Measurements from ENCODE around the gene PRKCE.
"Not testable (repeated sequence)": the region's sequence is repeated elsewhere in the genome, so short reads cannot be mapped to it uniquely, and the experiment has no call there.

The PRKCE gene

DNA sequence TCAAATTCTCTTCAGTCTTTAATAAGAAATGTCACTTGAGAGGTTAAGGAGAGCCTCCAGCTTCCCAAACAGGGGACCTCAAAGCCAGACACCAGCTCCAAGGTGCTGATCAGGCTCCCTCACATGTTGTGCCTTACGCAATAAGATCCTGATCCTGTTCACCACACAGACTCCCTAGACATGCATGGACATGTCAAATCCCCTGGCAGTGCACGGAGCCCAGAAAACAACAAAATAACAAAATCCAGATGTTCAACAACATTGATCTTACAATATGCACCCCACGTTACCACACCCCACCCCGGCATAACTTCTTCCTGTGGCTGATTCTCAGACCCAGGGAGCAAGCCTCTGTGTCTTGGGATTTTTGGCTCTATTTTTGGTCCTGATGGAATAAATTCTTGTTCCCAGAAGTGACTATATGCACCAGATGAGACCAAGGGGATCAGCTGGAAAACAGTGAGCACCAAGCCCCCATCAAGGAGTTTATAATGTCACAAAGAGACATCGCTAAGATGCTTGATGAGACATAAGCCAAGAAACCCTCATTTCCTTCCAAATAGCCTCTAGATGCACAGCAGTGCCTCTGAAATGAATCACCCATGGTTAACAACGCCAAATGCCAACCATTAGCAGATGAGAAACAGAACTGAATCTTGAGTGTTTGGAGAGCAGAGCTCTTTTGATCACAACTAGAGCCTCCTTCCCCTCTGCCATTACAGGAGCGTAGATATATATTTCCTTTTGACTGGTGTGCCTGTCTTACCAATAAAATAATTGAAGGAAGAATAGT, 198.2 kb downstream of the PRKCE start:
- no peak for DNase-seq

- DNase-seq: peak; percentile 84
Observed at GRCh38 chr2:45850558-45850957, 199.1 kb downstream of the PRKCE start.

GRCh38 chr2:45851111-45851510, 199.6 kb downstream of the PRKCE start:
- no peak for DNase-seq

GRCh38 chr2:45851576-45852304, 200.3 kb downstream of the PRKCE start:
- no peak for DNase-seq

DNA sequence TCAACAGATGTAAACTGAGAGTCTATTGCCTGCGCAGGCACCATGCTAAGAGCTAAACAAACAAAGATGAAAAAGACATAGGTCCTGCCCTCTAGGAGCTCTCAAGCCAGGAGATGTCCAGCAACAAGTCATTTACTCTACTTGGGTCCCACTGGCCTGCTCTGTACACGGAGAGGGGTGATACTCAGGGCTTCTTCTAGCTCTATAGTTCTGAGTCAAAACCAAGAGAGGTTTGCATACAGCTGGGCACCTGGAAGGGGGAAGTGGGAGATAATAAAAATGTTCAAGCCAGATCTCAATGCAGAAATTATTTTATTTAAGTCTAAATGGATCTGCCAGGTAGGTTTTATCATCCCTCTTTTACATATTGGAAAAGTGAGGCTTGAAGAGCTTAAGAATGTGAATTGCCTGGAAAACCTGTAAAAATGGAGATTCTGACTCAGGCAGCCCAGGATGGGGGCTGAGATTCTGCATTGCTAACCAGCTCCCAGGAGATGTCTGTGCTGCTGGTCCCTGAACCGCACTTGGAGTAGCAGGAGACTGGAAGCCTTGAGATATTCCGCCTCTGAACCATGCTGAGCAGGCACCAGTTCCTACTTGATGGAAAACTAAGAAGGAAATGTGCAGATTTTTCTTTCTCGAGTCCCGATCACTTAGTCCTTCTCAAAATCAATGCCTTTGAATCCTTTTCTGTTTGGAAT, 201.1 kb downstream of the PRKCE start:
- DNase-seq: no peak

DNA sequence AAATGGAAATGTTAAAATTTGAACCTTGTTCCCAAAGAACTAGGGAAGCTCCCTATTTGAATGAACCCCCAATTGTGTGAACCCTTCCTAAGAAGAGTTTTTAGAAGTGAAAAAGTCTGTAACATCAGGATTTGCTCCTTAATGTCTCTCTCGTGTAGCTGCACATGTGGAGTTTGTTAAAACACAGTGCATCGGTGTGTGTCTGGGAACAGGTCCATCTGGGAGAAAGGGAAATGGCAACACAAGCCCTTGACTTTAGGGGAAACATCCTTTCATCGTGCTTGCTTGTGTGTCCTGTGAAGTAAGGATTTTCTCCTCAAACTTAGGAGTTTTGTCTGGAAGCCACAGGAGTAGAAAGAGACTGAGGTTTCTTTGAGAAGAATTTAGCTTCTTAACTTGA, 203.9 kb downstream of the PRKCE start:
- DNase-seq: no peak

- no peak for DNase-seq
Observed at GRCh38 chr2:45856391-45857274, 205.2 kb downstream of the PRKCE start.

- DNase-seq: no peak
Observed at GRCh38 chr2:45857275-45857609, 205.8 kb downstream of the PRKCE start.

- no peak for DNase-seq
Observed at GRCh38 chr2:45857867-45858520, 206.5 kb downstream of the PRKCE start.

GRCh38 chr2:45858872-45859271, 207.4 kb downstream of the PRKCE start:
- DNase-seq: not testable (repeated sequence)

DNA sequence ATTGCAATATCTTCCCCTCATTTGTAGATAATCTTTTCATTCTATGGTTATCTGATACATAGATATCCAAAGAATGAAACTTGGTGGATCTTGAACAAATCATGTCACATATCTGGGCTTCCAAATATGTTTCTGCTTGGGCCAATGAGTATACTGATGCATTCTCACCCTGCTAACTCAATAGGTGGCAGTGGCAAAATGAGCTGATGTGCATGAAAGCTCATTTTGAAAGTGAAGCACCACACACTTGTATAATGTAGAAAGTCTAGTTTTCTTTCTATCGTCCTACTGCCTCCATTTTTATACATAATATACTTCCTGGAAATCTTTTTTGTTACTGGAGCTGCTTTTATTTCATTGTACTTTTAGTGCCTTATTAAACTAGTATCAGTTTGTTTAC, 208.2 kb downstream of the PRKCE start:
- DNase-seq: no peak

GRCh38 chr2:45860136-45861121, 209.0 kb downstream of the PRKCE start:
- DNase-seq: no peak

GRCh38 chr2:45862843-45863242, 211.4 kb downstream of the PRKCE start:
- DNase-seq: no peak

DNA sequence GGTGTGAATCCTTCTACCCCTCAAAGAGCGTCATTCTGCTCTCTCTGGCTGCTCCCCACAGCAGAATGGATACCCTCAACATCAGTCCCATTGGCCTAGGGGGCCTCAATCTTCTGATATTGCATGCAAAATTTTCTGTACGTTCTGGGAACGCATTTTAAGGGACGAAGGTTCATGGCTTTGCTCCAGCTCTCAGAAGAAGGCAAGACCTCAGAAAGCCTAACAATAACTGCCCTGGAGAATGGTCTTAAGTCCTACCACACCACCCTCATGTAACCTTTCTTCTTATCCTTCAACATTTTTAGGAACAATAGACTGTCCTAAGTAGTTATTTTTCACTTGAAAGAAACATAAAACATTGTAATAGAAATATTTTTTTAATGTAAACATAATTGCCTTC, 212.6 kb downstream of the PRKCE start:
- DNase-seq: no peak

DNA sequence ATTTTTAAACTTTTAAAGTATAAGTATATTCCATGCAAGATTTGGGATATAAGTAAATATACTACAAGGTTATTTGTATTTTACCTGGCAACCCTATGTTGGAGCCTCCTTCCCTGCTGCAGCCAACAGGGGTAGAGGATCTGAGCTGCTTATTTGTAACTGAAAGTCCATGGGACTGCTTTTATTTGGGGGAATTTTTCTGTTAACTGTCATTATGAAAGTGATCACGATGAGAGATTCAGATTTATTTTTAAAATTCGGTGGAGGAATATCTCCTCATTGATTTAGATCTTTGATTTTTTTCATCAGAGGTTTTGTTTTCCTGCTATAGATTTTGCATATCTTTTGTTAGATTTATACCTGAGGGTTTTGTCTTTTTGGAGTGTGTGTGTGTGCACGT, 215.9 kb downstream of the PRKCE start:
- DNase-seq: no peak

- no peak for DNase-seq
Observed at GRCh38 chr2:45867800-45868199, 216.3 kb downstream of the PRKCE start.

- DNase-seq: no peak
Observed at GRCh38 chr2:45869165-45869501, 217.7 kb downstream of the PRKCE start.

- no peak for DNase-seq
Observed at GRCh38 chr2:45871025-45871424, 219.6 kb downstream of the PRKCE start.

DNA sequence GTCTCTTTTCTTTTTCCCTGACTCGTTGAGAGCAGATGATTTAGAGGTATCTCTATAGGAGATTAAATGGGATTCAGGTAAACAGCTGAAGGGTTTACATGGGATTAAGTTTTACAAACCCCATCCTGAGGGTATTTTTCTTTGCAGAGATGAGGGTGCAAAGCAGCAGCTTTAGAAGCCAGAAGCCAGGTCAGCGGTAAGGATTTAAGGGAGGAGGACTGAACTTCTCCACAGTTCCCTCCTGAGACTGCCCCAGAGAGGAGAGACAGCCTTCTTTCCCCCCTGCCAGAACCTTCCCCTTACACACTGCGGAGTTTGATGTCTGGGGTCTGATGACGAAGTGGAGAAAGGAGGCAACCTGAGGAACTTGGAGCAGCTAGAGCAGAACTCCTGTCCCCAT, 220.1 kb downstream of the PRKCE start:
- no peak for DNase-seq

- no peak for DNase-seq
Observed at GRCh38 chr2:45872211-45872610, 220.7 kb downstream of the PRKCE start.

GRCh38 chr2:45874344-45874743, 222.9 kb downstream of the PRKCE start:
- DNase-seq: no peak

All from DMS153 (cell line).